Suprapubic skin (tissue), 4 donors: ENCODE measurements around the gene NACC2. TPM values are rescaled to one million over a fixed set of nuclear protein-coding genes. Genes with fewer than 3 reads are reported as not detected.

Experiments used
- DNase-seq, 2 donors: peaks; one replicate each; pipeline ENCODE4 v3.0.0-alpha.2; 2019; ENCODE audit warnings: low spot score in 2 of 2
- H3K27ac ChIP-seq: fragments of 200-600 bp; sonication (generic); one replicate; pipeline ENCODE4 v1.5.1; 2019
- H3K27me3 ChIP-seq: fragments of 200-600 bp; sonication (generic); one replicate; pipeline ENCODE4 v1.5.1; 2019
- H3K36me3 ChIP-seq: fragments of 200-600 bp; sonication (generic); one replicate; pipeline ENCODE4 v1.5.1; 2019
- H3K4me1 ChIP-seq: fragments of 200-600 bp; sonication (generic); one replicate; pipeline ENCODE4 v1.5.1; 2019
- H3K4me3 ChIP-seq: fragments of 200-600 bp; sonication (generic); one replicate; pipeline ENCODE4 v1.5.1; 2019; ENCODE audit warnings: mild to moderate bottlenecking
- H3K9me3 ChIP-seq: fragments of 200-600 bp; sonication (generic); one replicate; pipeline ENCODE4 v1.5.1; 2019
- EP300 ChIP-seq: sonication (generic); formaldehyde crosslinking; IDR thresholded peaks from one replicate; pipeline ENCODE4 v1.6.1; 2017; ENCODE audit warnings: antibody characterized with exemption
- POLR2A ChIP-seq, 2 donors: fragments of 450-650 bp; IDR thresholded peaks; one replicate each; pipeline ENCODE4 v1.6.1; 2017; ENCODE audit warnings: antibody characterized with exemption in 2 of 2, mild to moderate bottlenecking in 2 of 2, moderate library complexity in 2 of 2
- POLR2AphosphoS5 ChIP-seq, 3 donors: sonication (generic); formaldehyde crosslinking; IDR thresholded peaks; one replicate each; pipeline ENCODE4 v1.6.1; 2017; ENCODE audit warnings: antibody characterized with exemption in 3 of 3
- WGBS: methylation state at CpG from one replicate; pipeline ENCODE4 v1.1.5; 2018; 5-methylcytosine and 5-hydroxymethylcytosine counted together
- total RNA-seq, 4 donors: library from RNA; depleted of rRNA; stranded (reverse); fragments of >200 nt; gene quantifications; one replicate each; pipeline ENCODE4 v1.1.0, GENCODE V29; 2016
- TF ChIP-seq, protein P1 (sequence below), 2 donors: fragments of 200-600 bp in 1 of 2; fragments of 450-650 bp in 1 of 2; sonication (generic) in 1 of 2; IDR thresholded peaks; one replicate each; pipeline ENCODE4 v1.5.1; 2016 to 2019; ENCODE audit warnings: antibody characterized with exemption in 2 of 2, mild to moderate bottlenecking in 1 of 2, moderate library complexity in 1 of 2

Gene NACC2
- total RNA-seq, 4 donors from 2014 or later = 12.1 to 14.9 (median 13.7) TPM

DNA sequence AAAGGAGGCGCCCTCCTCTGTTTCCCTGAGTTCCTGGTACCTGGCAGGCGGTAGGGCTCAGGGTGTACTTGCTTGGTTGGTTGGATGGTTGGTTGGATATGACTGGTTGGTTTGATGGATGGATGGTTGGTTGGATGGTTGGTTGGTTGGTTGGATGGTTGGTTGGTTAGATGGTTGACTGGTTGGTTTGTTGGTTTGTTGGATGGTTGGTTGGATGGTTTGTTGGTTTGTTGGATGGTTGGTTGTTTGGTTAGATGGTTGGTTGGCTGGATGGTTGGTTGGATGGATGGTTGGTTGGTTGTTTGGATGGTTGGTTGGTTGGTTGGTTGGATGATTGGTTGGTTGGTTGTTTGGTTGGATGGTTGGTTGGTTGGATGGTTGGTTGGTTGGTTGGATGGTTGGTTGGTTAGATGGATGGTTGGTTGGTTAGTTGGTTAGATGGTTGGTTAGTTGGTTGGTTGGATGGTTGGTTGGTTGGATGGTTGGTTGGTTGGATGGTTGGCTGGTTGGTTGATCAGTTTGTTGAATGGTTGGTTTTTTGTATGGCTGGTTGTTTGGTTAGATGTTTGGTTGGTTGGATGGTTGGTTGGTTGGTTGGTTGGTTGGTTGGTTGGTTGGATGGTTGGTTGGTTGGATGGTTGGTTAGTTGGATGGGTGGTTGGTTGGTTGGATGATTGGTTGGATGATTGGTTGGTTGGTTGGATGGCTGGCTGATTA is 30.0 kb upstream of the NACC2 start:
- TF ChIP-seq POLR2AphosphoS5 (IDR thresholded peaks at IDR 0.05) = no peak
- TF ChIP-seq, protein P1, sequence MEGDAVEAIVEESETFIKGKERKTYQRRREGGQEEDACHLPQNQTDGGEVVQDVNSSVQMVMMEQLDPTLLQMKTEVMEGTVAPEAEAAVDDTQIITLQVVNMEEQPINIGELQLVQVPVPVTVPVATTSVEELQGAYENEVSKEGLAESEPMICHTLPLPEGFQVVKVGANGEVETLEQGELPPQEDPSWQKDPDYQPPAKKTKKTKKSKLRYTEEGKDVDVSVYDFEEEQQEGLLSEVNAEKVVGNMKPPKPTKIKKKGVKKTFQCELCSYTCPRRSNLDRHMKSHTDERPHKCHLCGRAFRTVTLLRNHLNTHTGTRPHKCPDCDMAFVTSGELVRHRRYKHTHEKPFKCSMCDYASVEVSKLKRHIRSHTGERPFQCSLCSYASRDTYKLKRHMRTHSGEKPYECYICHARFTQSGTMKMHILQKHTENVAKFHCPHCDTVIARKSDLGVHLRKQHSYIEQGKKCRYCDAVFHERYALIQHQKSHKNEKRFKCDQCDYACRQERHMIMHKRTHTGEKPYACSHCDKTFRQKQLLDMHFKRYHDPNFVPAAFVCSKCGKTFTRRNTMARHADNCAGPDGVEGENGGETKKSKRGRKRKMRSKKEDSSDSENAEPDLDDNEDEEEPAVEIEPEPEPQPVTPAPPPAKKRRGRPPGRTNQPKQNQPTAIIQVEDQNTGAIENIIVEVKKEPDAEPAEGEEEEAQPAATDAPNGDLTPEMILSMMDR (IDR thresholded peaks at IDR 0.05) = no peak
- TF ChIP-seq EP300 = no peak
- no peak for TF ChIP-seq POLR2A (IDR thresholded peaks at IDR 0.05)
- 89% methylated on average over 2 of the region's 2 CpGs for WGBS
- no peak overlapping the region for H3K4me3 ChIP-seq

DNA sequence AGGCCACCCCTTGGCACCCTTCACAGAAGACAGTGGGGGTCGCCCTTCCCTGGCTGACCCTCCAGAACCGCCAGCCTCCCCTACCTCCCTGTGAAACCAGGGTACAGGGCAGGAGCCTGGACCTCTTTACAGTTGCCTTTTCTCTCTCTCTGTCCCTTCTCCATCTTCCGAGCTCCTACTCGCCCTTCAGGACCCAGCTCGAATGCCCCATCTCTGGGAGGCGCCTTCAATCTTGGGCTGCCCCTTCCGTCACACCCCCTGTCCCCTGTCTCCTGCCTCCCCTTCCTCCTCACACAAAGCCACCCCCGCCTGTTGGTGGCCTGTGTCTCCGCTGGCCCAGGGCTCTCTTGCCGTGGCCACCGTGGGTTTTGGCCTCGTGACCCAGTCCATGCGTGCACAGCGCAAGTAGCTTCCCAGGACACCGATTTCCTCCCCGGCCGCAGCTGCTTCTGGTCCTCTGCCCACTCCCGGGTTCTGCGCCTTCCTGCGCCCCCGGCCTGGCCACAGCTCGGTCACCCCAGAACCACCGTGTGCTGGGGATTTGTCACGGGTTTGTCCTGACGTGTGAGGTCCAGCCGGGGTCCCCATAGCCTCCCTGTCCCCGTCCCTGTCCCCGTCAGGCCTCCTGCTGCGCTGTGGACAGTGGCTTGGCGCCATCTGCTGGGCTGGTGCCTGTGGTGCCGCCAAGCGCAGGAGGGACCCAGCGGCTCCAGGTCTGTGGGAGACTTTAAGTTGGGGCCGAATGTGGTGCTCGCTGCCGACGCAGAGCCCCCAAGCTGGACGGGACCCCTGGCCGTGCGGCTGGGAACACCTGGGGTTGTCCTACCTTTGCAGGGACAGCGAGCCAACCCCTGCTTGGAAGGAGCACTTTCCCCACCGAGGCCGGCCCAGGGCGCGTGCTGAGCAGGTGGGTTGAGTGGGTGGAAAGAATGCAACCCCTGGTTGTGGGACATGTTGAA is 27.6 kb upstream of the NACC2 start:
- no peak overlapping the region for H3K27ac ChIP-seq
- no peaks in the 10 kb centered on the region for H3K36me3 ChIP-seq
- DNase-seq = peak in 1 of 2 donors; percentile 82
- H3K4me1 ChIP-seq = peaks cover 31% of the 10 kb centered on the region
- H3K9me3 ChIP-seq = no peaks in the 10 kb centered on the region
- no peak for TF ChIP-seq EP300
- TF ChIP-seq, protein P1 (IDR thresholded peaks at IDR 0.05) = peak; percentile 88 to 94
- no peak for TF ChIP-seq POLR2A (IDR thresholded peaks at IDR 0.05)
- 39% methylated on average over 24 of the region's 45 CpGs for WGBS
- peaks cover 19% of the 10 kb centered on the region for H3K27me3 ChIP-seq
- peak overlapping the region; percentile 24 for H3K4me3 ChIP-seq

More for the DNA sequence above, 30.0 kb upstream of the NACC2 start:
- no peaks in the 10 kb centered on the region for H3K9me3 ChIP-seq
- DNase-seq = no peak
- H3K27ac ChIP-seq = no peak overlapping the region
- no peaks in the 10 kb centered on the region for H3K36me3 ChIP-seq
- peaks cover 41% of the 10 kb centered on the region for H3K27me3 ChIP-seq
- H3K4me1 ChIP-seq = peaks cover 16% of the 10 kb centered on the region

- Histone ChIP-seq H3K4me3 (no peak overlapping the region), H3K36me3 (no peaks in the 10 kb centered on the region), H3K9me3 (no peaks in the 10 kb centered on the region), H3K27me3 (peaks cover 18% of the 10 kb centered on the region), H3K27ac (no peak overlapping the region), H3K4me1 (peaks cover 38% of the 10 kb centered on the region)
- no peak for DNase-seq
- WGBS = 85% methylated on average over 6 of the region's 9 CpGs
- TF ChIP-seq, protein P1 (IDR thresholded peaks at IDR 0.05) = no peak
- TF ChIP-seq EP300 = no peak
- TF ChIP-seq POLR2AphosphoS5 (IDR thresholded peaks at IDR 0.05) = no peak
- TF ChIP-seq POLR2A (IDR thresholded peaks at IDR 0.05) = no peak
Measured at GRCh38 chr9:136121801-136122200, 26.7 kb upstream of the NACC2 start.

DNA sequence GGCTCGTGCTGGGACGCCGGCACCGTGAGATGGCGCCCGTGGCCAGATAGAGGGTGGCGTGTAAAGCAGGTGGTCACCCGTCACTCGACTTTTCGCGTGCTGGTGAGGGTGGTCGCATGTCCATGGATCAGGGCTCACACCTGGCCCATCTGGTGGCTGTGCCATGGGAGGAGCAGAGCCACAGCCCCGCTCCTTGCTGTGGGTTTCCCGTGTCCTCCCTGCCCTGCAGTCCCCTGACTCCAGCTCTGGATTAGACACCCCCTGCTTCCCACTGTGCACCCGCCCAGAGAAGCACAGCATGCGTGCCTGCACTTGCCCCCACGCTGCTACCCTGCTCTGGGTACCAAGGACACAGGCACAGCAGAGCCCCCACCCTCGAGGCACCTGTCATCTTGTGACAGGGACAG is 25.4 kb upstream of the NACC2 start:
- no peak overlapping the region for H3K27ac ChIP-seq
- H3K36me3 ChIP-seq = peaks cover 10% of the 10 kb centered on the region
- H3K27me3 ChIP-seq = peaks cover 11% of the 10 kb centered on the region
- DNase-seq = no peak
- TF ChIP-seq POLR2AphosphoS5 (IDR thresholded peaks at IDR 0.05) = no peak
- TF ChIP-seq, protein P1 (IDR thresholded peaks at IDR 0.05) = no peak
- no peak for TF ChIP-seq POLR2A (IDR thresholded peaks at IDR 0.05)
- no peak for TF ChIP-seq EP300
- H3K9me3 ChIP-seq = no peaks in the 10 kb centered on the region
- H3K4me1 ChIP-seq = peaks cover 38% of the 10 kb centered on the region
- 70% methylated on average over 12 of the region's 18 CpGs for WGBS
- H3K4me3 ChIP-seq = no peak overlapping the region
